OCI-LY1 (cell line): Measurements from ENCODE around the gene FXYD3.

Source experiments
- EZH2 ChIP-seq: fragments of 200-600 bp; sonication (generic), shearing (Covaris generic); IDR thresholded peaks from 2 replicates; pipeline ENCODE4 v1.8.0; 2017; ENCODE audit warnings: borderline replicate concordance, mixed run types, mild to moderate bottlenecking, antibody characterized with exemption, low read length, moderate library complexity, mixed read lengths
- TF ChIP-seq, protein P1 (sequence below): fragments of 200-600 bp; sonication (generic), shearing (Covaris generic); IDR thresholded peaks from 2 replicates; pipeline ENCODE4 v1.5.1; 2017; ENCODE audit warnings: mild to moderate bottlenecking, antibody characterized with exemption, low read length, moderate library complexity, mixed read lengths

DNA sequence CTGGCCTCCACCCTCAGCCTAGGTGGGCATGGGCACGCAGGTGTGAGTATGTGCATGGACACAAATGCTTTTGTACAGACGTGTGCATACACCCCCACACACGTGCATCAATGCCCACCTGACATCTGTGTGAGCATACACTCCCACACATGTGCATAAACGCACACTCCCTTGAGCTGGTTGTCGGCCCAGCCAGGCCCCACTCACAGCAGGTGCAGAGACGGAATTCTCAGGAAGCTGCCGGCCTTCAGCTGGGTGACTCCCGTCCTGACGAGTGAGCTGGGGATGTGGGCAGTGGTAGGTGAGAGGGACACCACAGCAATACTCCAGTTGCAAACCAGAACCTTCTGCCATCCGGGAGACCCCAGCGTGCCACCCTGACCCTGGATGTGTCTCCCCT, 18.2 kb downstream of the FXYD3 start:
- TF ChIP-seq, protein P1, sequence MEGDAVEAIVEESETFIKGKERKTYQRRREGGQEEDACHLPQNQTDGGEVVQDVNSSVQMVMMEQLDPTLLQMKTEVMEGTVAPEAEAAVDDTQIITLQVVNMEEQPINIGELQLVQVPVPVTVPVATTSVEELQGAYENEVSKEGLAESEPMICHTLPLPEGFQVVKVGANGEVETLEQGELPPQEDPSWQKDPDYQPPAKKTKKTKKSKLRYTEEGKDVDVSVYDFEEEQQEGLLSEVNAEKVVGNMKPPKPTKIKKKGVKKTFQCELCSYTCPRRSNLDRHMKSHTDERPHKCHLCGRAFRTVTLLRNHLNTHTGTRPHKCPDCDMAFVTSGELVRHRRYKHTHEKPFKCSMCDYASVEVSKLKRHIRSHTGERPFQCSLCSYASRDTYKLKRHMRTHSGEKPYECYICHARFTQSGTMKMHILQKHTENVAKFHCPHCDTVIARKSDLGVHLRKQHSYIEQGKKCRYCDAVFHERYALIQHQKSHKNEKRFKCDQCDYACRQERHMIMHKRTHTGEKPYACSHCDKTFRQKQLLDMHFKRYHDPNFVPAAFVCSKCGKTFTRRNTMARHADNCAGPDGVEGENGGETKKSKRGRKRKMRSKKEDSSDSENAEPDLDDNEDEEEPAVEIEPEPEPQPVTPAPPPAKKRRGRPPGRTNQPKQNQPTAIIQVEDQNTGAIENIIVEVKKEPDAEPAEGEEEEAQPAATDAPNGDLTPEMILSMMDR: no peak
- TF ChIP-seq EZH2: no peak
